Inferior parietal cortex (tissue), 1 donor: ENCODE results near the gene DNAH8.

Experiments
- DNase-seq: peaks from one replicate; pipeline ENCODE4 v3.0.0-alpha.2; 2016; ENCODE audit errors: extremely low spot score

DNAH8 gene

GRCh38 chr6:38796850-38797249 is 81.7 kb downstream of the DNAH8 start:
- DNase-seq = no peak

DNA sequence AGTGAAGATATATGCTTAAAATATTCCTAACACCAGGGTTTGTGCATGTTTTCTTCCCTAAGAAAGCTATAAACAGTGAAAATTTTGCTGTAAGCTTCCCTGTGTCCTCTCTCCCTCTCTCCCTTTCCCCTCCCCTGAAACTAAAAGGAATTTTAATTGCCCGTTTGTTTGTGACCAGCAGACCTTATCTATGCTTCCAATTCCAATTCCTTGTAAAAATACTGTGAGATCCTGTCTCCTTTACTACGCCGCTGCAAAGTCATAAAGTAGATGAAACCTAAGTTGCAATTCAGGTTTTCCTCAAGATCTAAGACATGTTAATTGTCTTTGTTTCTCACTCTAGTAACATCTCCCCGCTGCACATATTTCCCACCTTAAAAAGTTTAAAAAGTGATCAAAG is 82.3 kb downstream of the DNAH8 start:
- DNase-seq = no peak

DNA sequence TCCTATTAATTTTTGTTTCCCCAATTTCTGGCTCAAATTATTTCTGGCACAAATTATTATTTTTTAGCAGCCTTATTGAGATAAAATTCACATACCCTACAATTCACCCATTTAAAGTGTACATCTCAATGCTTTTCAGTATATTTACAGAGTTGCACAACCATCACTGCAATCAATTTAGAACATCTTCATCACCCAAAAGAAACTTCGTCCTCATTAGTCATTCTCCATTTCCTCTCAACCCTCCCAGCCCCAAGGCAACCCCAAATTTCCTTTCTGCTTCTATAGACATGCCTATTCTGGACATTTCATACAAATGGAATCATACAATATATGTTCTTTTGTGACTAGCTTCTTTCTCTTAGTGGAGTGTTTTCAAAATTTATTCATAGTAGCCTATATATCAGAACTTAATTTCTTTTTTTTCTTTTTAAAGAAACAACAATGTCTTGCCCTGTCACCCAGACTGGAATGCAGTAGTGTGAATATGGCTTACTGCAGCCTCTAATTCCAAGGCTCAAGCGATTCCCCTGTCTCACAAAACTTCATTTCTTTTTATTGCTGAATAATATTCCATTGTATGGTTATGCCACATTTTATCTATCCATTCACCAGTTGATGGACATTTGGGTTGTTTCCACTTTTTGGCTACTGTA is 84.5 kb downstream of the DNAH8 start:
- DNase-seq = no peak

GRCh38 chr6:38801305-38801704 is 86.2 kb downstream of the DNAH8 start:
- DNase-seq = no peak

GRCh38 chr6:38802497-38802896 is 87.4 kb downstream of the DNAH8 start:
- DNase-seq = no peak

DNA sequence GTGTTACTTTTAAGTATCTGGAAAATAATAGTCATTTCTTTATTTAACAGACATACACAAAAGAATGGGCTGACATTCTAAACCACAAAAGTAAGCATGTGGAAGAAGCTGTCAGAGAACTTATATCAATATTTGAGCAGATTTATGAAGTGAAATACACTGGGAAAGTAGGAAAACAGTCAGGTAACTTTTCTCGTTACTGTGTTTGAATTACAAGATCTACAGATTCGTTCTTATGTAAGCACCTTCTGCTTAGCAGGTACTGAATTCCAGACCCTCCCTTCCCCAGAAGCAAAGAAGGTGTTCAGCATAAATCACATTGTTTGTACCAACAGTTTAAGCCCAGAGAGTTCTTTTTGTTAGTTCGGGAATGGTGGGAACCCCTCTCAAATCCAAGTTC is 88.0 kb downstream of the DNAH8 start:
- no peak for DNase-seq

DNA sequence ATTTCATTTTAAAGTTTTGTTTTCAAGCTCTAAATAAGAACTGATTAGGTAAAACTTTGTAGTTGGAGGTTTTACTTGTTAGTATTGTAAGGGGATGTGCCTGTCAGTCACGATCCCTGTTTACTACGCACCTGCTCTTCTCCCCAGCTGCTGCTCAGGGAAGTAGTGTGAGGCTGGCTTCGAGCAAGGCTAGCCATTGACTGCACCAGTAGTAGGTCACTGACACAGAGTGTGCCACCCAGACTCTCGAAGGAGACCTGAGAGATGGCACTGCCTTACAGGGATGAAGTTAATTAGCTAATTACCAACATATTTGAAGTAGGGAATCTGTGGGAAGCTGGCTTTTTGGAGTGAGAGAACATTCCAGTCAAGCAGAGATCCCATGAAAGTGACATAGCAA is 89.2 kb downstream of the DNAH8 start:
- no peak for DNase-seq

- no peak for DNase-seq
Observed at GRCh38 chr6:38805127-38805655, 90.1 kb downstream of the DNAH8 start.

DNA sequence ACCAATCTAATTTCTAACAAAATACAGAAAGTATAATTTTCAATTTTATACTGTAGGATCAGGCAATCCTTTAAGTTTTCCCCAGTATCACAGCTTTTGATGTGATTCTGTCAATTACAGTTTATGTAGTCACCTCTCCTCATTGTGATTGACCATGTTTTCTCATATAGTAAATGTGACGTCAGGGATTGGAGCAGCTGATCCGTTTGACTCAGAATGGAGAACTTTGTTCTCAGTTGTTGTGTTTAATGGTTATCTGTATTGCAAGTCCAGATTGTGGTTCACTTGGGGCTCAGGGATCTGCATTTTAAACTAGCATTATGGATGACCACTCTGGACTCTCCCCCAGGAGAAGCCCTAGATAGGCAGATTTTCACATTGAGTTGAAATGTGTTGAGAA is 90.6 kb downstream of the DNAH8 start:
- DNase-seq = no peak

DNA sequence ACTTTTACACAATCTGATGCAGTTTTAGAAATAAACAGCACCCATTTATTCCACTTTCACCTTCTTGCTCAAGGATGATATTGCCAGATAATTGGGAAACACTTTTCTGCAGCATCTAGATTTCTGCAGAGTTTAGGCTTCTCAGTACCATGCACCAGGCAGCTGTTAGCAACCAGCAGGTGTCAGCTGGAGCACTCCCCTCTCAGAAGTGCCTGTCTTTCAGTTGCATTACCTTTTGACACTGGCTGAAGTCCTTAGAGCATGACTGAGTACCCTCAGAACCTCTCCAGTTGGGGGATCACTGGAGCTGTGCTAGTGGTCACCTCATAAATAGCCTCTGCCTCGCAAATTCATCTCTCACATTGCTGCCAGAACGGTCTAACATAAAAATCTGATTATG is 91.2 kb downstream of the DNAH8 start:
- no peak for DNase-seq

GRCh38 chr6:38806833-38807232 is 91.7 kb downstream of the DNAH8 start:
- DNase-seq = no peak

GRCh38 chr6:38808039-38808438 is 92.9 kb downstream of the DNAH8 start:
- DNase-seq = no peak

- no peak for DNase-seq
Observed at GRCh38 chr6:38813041-38813823, 98.1 kb downstream of the DNAH8 start.

DNA sequence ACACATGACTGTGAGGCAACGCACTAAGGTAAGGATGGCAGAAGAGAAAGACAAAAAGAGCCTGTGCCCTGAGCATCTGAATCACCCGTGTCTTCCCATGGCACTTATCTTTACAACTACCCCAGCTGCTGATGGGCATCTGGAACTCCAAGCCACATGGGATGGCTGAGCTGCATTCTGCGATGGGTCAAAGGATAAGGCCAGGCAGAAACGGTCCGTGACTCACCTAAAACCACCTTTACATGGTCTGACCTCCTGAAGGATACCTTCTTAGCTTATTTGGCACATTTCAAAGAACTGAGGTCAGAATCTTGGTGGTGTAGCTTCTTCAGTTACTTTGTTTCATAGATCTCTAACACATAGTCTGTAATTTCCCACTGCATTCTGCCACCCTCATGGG is 99.7 kb downstream of the DNAH8 start:
- DNase-seq = no peak

DNA sequence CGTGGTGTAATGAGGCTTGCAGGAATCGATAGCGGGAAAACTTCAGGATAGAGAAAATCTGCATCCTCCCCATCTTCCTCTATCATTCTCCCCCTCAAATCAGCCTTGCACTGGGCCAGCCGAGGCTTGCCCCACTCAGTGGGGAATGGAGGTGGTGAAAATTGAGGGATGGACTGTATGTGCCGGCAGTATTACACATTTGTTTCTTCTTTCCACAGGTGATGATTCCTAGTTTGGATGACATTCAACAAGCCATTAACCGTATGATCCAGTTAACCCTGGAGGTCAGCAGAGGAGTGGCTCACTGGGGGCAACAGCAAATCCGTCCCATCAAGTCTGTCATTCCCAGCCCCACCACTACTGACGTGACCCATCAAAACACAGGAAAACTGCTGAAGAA is 100.1 kb downstream of the DNAH8 start:
- DNase-seq = no peak

DNA sequence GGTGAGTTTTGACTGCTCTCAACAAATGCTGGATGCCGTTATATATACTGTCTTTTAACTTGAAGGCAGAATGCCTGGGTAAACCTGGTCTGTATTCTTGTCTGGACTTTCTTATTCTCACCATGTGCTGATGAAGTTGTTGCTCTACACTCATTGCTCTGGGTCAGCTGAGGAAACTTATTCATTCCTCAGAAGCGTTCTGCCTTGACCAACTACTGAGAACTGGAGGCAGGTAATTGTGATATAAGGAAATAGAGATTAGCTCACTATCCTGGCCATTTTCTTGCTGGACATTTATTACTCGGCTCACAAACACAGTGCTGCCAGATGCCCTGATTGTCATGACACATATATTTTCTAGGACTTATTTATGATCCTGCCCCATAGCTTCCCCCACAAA is 103.6 kb downstream of the DNAH8 start:
- DNase-seq = no peak

GRCh38 chr6:38822963-38823362 is 107.9 kb downstream of the DNAH8 start:
- DNase-seq = no peak

DNA sequence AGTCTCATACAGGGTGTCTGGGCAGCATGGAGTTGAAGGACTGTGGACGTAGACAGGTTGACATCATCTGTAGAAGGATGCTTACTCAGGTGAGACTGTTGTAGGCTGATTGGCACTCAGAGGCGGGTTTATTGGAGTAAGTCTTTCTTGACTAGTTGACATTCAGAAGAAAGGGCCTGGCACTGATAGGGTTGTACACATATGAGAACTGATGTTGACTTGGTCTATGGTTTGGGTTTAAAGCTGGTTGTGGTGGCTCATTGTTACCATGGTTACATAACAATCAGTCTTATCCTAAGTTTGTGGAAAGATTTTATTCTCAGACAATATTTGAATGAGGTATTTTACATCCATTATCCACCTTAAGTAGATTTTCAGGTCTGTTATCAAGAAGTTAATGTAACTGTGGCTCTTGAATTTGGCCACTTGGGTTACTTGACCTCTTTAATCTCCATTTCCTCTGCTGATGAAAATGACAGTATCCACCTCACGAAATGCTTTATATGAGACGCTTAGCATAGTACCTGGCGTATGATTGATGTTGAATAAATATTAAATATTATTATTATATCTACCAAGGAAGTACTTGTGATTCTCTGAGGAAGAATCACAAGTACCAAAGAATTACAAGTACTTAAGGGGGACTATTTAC is 109.3 kb downstream of the DNAH8 start:
- DNase-seq = no peak

DNA sequence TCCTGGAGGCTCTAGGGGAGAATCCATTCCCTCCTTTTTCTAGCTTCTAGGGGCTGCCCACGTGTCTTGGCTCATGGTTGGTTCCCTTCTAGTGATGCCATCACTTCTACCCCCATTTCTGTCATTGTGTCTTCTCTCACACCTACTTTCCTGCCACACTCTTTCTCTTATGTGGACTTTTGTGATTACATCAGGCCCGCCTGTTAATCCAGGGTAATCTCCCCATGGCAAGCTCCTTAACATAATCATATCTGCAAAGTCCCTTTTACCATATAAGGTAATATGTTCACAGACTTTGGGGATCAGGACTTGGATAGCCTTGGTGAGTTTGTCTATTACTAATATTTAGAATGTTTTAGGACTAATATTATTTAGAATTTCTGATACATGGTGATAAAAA is 111.9 kb downstream of the DNAH8 start:
- DNase-seq = no peak

GRCh38 chr6:38831865-38832264 is 116.8 kb downstream of the DNAH8 start:
- no peak for DNase-seq

GRCh38 chr6:38833320-38833719 is 118.2 kb downstream of the DNAH8 start:
- DNase-seq = no peak

- no peak for DNase-seq
Observed at GRCh38 chr6:38836585-38836984, 121.5 kb downstream of the DNAH8 start.

- peak; percentile 5 for DNase-seq
Observed at GRCh38 chr6:38837101-38837500, 122.0 kb downstream of the DNAH8 start.
